GM19397 (cell line): ENCODE measurements around the gene ZNRD2.

Source experiments
- ATAC-seq: cut with Tn5 transposase; IDR thresholded peaks from one replicate; pipeline ENCODE4 v1.9.1; 2021; ENCODE audit warnings: mild to moderate bottlenecking, moderate library complexity; ENCODE audit not compliant: unreplicated experiment

Gene ZNRD2

DNA sequence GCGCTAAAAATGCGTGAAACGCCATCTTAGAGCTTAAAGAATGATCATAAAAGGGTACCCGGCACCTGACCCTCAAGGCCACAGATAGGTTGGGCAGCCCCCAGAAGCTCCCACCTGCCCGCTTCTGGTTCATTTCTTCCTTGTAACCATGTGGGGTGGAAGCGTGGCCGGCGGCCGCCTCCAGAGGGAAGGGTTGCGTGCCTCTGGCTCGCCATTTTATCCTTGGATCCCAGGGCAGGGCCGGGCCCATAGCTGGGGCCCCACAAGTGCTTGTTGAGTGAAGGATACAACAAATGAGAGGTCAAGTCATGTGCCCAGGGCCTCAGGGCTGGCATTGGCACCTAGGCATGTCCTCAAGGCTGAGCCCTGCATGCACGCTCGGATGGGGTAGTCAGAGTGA lies 51.2 kb downstream of the ZNRD2 start:
- no peak for ATAC-seq
